Body of pancreas (tissue), 4 donors: ENCODE measurements around the gene COPZ1.

ENCODE experiments used
- CTCF ChIP-seq, 7 experiments: fragments of 450-650 bp in 4 of 7; fragments of 200-600 bp in 3 of 7; sonication (generic) in 3 of 7; IDR thresholded peaks; one replicate each; pipeline ENCODE4 v1.5.1; 2016 to 2019; ENCODE audit warnings: antibody characterized with exemption in 7 of 7
- POLR2A ChIP-seq, 3 donors: fragments of 450-650 bp; IDR thresholded peaks; one replicate each; pipeline ENCODE4 v1.6.1; 2016; ENCODE audit warnings: antibody characterized with exemption in 3 of 3, mild to moderate bottlenecking in 2 of 3

GRCh38 chr12:54304187-54304810 is 20.6 kb upstream of the COPZ1 start:
- TF ChIP-seq POLR2A (IDR thresholded peaks at IDR 0.05) (no peak), CTCF (IDR thresholded peaks at IDR 0.05) (no peak)
